HepG2 (cell line): ENCODE results near the gene QRFP. TPM values are rescaled to one million over a fixed set of nuclear protein-coding genes. Genes with fewer than 3 reads are reported as not detected.

Source experiments
- ATAC-seq: fragments of 200-7000 bp; cut with Tn5 transposase; 3 replicates; pipeline ENCODE4 v1.9.1; 2020; ENCODE audit warnings: mild to moderate bottlenecking, moderate library complexity
- BruUV-seq: library from RNA; stranded (reverse); fragments of 400-500 nt; replicated peaks from 2 replicates; lab custom pipeline; 2021; lab: Mats Ljungman, UMichigan
- CTCF ChIA-PET: fragments of 300-600 bp; formaldehyde crosslinking; extraction: SDS; loops from one replicate; lab custom pipeline; 2021; ENCODE audit warnings: low total read pairs, inconsistent platforms, low intra/inter-chr PET ratio; lab: Yijun Ruan, JAX
- POLR2A ChIA-PET: fragments of 350-600 bp; sonication (Branson Sonifier 250); formaldehyde crosslinking; loops from one replicate; lab custom pipeline; 2020; ENCODE audit warnings: antibody characterized with exemption, inconsistent platforms; lab: Yijun Ruan, JAX
- DNase-seq: peaks from one replicate; pipeline ENCODE4 v3.0.0-alpha.2; 2015; ENCODE audit warnings: low spot score
- FAIRE-seq: peaks from 3 replicates; lab custom pipeline; 2011; peaks lifted over from hg19 to GRCh38; lab: Jason Lieb, UNC
- H2AFZ ChIP-seq: one replicate; pipeline ENCODE4 v1.6.1; 2011; ENCODE audit warnings: low read length, inconsistent platforms
- H3K27ac ChIP-seq: fragments of 300-600 bp; 3 replicates; pipeline ENCODE4 v1.8.0; 2011; ENCODE audit warnings: mixed run types, mild to moderate bottlenecking, mixed read lengths, low read length, inconsistent platforms; ENCODE audit not compliant: insufficient read depth; ENCODE audit errors: extremely low read length
- H3K27me3 ChIP-seq, 2 experiments: fragments of 200-600 bp in 1 of 2; 2 replicates in 1 of 2; 3 replicates in 1 of 2; pipeline versions ENCODE4 v1.6.0 to v1.8.0; 2011; ENCODE audit warnings: low read length in 2 of 2, mild to moderate bottlenecking in 2 of 2, moderate library complexity in 2 of 2, inconsistent platforms in 1 of 2; ENCODE audit not compliant: insufficient read depth in 2 of 2, control insufficient read depth in 1 of 2
- H3K36me3 ChIP-seq, 2 experiments: fragments of 200-600 bp in 1 of 2; replicated peaks in 1 of 2; 2 replicates in 1 of 2; 3 replicates in 1 of 2; pipeline versions ENCODE4 v1.5.1 to v1.8.0; 2011; ENCODE audit warnings: low read length in 2 of 2, inconsistent platforms in 1 of 2; ENCODE audit not compliant: insufficient read depth in 2 of 2, control insufficient read depth in 1 of 2
- H3K4me1 ChIP-seq: 2 replicates; pipeline ENCODE4 v1.5.1; 2012; ENCODE audit warnings: low read length, inconsistent platforms; ENCODE audit not compliant: insufficient read depth
- H3K4me2 ChIP-seq: 2 replicates; pipeline ENCODE4 v1.6.0; 2011; ENCODE audit warnings: low read depth, low read length, inconsistent platforms
- H3K4me3 ChIP-seq, 3 experiments: fragments of 200-600 bp in 1 of 3; sonication (generic), shearing (Covaris generic) in 1 of 3; replicated peaks in 1 of 3; 2 replicates each; pipeline ENCODE4 v1.5.1; 2011 to 2016; ENCODE audit warnings: low read length in 3 of 3, inconsistent platforms in 2 of 3, low read depth in 2 of 3, mild to moderate bottlenecking in 2 of 3, control low read depth in 1 of 3, mixed read lengths in 1 of 3; ENCODE audit not compliant: insufficient read depth in 1 of 3
- H3K79me2 ChIP-seq: one replicate; pipeline ENCODE4 v1.6.1; 2011; ENCODE audit warnings: low read length, inconsistent platforms; ENCODE audit not compliant: insufficient read depth
- H3K9ac ChIP-seq: 2 replicates; pipeline ENCODE4 v1.6.0; 2011; ENCODE audit warnings: mild to moderate bottlenecking, low read depth, low read length, inconsistent platforms; ENCODE audit not compliant: insufficient read depth
- H3K9me3 ChIP-seq: 2 replicates; pipeline ENCODE4 v1.5.1; 2012; ENCODE audit warnings: mild to moderate bottlenecking, low read length
- H4K20me1 ChIP-seq: 2 replicates; pipeline ENCODE4 v1.6.0; 2011; ENCODE audit warnings: inconsistent platforms, mild to moderate bottlenecking, low read length, moderate library complexity; ENCODE audit not compliant: insufficient read depth
- CREB1 ChIP-seq, 2 experiments: fragments of 450-650 bp in 1 of 2; IDR thresholded peaks; 2 replicates each; pipeline ENCODE4 v1.6.1; 2016 to 2017; ENCODE audit warnings: control low read depth in 1 of 2, mild to moderate bottlenecking in 1 of 2, missing compliant biosample characterization in 1 of 2, missing genetic modification characterization in 1 of 2
- HNRNPK ChIP-seq: fragments of 200-400 bp; formaldehyde crosslinking; IDR thresholded peaks from 2 replicates; pipeline ENCODE4 v1.6.1; 2018; ENCODE audit warnings: low read length, low read depth, moderate library complexity, mild to moderate bottlenecking; ENCODE audit not compliant: poor library complexity, severe bottlenecking
- MZF1 ChIP-seq: sonication (generic); formaldehyde crosslinking; IDR thresholded peaks from 2 replicates; pipeline ENCODE4 v1.8.1; 2023; ENCODE audit warnings: mild to moderate bottlenecking, missing genetic modification reagents, borderline replicate concordance
- REPIN1 ChIP-seq: sonication (generic); formaldehyde crosslinking; IDR thresholded peaks from 2 replicates; pipeline ENCODE4 v1.8.0; 2022; ENCODE audit warnings: missing genetic modification reagents, low read depth, mild to moderate bottlenecking, borderline replicate concordance
- RFX3 ChIP-seq: IDR thresholded peaks from 2 replicates; pipeline ENCODE4 v1.6.1; 2016; ENCODE audit warnings: missing biosample characterization, missing genetic modification reagents
- TSC22D2 ChIP-seq: sonication (generic); formaldehyde crosslinking; IDR thresholded peaks from 2 replicates; pipeline ENCODE4 v1.5.1; 2020; ENCODE audit warnings: missing genetic modification reagents, mild to moderate bottlenecking, borderline replicate concordance
- U2AF2 ChIP-seq: fragments of 200-400 bp; formaldehyde crosslinking; IDR thresholded peaks from 2 replicates; pipeline ENCODE4 v1.6.1; 2017; ENCODE audit warnings: low read depth, mild to moderate bottlenecking, low read length
- ZNF841 ChIP-seq: sonication (generic); formaldehyde crosslinking; IDR thresholded peaks from 2 replicates; pipeline ENCODE4 v1.8.1; 2023; ENCODE audit warnings: missing genetic modification reagents, borderline replicate concordance
- WGBS: methylation state at CpG from one replicate; pipeline ENCODE4 v1.1.6; 2017; ENCODE audit warnings: low lambda C conversion rate; 5-methylcytosine and 5-hydroxymethylcytosine counted together
- in situ Hi-C: cut with HindIII; loops from 2 replicates; pipeline ENCODE4 v1.10.0; 2017; ENCODE audit warnings: low pct_unique_long_range_greater_than_20kb; ENCODE audit not compliant: extremely low pct_ligation_motif_present
- intact Hi-C: fragments of 100-400 bp; cut with micrococcal nuclease; formaldehyde crosslinking; loops from one replicate; pipeline ENCODE4 v1.10.0; 2022; ENCODE audit not compliant: unreplicated experiment
- polyA plus RNA-seq, 8 experiments: library from polyadenylated mRNA; depleted of rRNA in 3 of 8; stranded (reverse) in 7 of 8; unstranded in 1 of 8; fragments of >200 nt; fragmentation: Illumina TruSeq in 4 of 8; extraction: Trizol in 4 of 8; gene quantifications; 2 replicates each; pipeline versions ENCODE4 v1.2.1 to v1.2.3, GENCODE V29; 2011 to 2016; ENCODE audit warnings: low read depth in 4 of 8, missing spikeins in 1 of 8, mixed read lengths in 1 of 8; ENCODE audit not compliant: insufficient read depth in 1 of 8
- total RNA-seq, 5 experiments: library from RNA; depleted of rRNA; stranded (reverse); fragments of >200 nt; fragmentation: Illumina TruSeq; extraction: Trizol; gene quantifications; 2 replicates each; pipeline ENCODE4 v1.2.3, GENCODE V29; 2016; ENCODE audit warnings: low read depth in 1 of 5
- TF ChIP-seq, protein P1 (sequence below): sonication (generic); formaldehyde crosslinking; IDR thresholded peaks from 2 replicates; pipeline ENCODE4 v1.4.0; 2020; ENCODE audit warnings: mild to moderate bottlenecking, low read depth, missing genetic modification reagents

QRFP gene
- total and polyA plus RNA-seq, 2 of the 13 experiments (the other 11 are each of a cell fraction or from before 2014, with no cell fraction given), result not detected

DNA sequence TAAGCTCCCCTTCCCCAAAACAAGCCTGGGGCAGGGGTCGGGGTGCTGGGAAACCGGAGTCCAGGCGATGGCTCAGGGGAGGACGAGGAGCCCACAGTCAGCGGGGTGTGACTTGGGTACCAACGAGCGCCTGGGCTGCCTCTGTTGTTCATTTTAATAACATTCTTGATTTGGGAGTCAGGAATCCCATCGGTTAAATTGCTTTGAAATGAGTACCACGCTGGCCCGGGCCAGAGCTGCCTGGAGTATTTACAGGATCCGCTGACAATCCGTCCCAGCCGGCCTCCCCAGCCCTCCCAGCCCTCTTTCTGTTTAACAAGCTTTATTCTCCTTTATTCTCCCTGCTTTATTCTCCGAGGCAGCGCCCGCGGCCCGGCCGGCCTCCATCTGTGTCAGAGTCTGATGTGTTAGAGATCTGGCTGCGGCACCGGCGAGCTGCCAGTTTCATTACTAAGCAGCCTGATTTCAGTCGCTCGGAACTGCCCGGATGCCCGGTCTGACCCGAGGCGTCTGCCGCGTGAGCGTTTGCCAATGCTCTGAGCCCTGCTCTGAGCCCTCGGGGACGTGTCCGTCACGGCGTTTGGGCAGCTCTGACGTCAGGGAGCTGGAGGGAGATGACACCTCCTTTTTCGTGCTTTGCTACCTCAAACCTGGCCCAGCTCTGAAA lies 16.5 kb upstream of the QRFP start:
- Histone ChIP-seq H3K79me2 (no peaks in the 10 kb centered on the region), H3K4me3 (no peak overlapping the region), H3K9ac (no peak overlapping the region), H3K27ac (no peak overlapping the region), H3K9me3 (no peaks in the 10 kb centered on the region), H3K36me3 (no peaks in the 10 kb centered on the region), H3K27me3 (peaks cover 23 to 85% of the 10 kb centered on the region in 2 experiments; a peak in 4 of 5 replicates), H4K20me1 (no peaks in the 10 kb centered on the region), H3K4me2 (no peak overlapping the region), H2AFZ (no peak overlapping the region), H3K4me1 (peaks cover 5% of the 10 kb centered on the region; the same call in 1 of the 2 replicates)
- intact Hi-C loops, result no loop called here
- in situ Hi-C loops, result no loop called here
- DNase-seq, result no peak
- ChIA-PET POLR2A (no interaction called here), CTCF (no interaction called here)
- no peak for FAIRE-seq
- no peak for TF ChIP-seq ZNF841 (CRISPR knock-in tag)
- TF ChIP-seq, protein P1, sequence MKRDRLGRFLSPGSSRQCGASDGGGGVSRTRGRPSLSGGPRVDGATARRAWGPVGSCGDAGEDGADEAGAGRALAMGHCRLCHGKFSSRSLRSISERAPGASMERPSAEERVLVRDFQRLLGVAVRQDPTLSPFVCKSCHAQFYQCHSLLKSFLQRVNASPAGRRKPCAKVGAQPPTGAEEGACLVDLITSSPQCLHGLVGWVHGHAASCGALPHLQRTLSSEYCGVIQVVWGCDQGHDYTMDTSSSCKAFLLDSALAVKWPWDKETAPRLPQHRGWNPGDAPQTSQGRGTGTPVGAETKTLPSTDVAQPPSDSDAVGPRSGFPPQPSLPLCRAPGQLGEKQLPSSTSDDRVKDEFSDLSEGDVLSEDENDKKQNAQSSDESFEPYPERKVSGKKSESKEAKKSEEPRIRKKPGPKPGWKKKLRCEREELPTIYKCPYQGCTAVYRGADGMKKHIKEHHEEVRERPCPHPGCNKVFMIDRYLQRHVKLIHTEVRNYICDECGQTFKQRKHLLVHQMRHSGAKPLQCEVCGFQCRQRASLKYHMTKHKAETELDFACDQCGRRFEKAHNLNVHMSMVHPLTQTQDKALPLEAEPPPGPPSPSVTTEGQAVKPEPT (CRISPR knock-in tag), result no peak
- no peak for TF ChIP-seq TSC22D2 (CRISPR knock-in tag)
- TF ChIP-seq RFX3 (CRISPR knock-in tag), result no peak
- no peak for TF ChIP-seq HNRNPK
- TF ChIP-seq MZF1 (CRISPR knock-in tag), result no peak
- no peak for TF ChIP-seq REPIN1 (CRISPR knock-in tag)
- peak; percentile 68; the same call in 1 of the 2 replicates for TF ChIP-seq CREB1 (IDR thresholded peaks at IDR 0.05)
- no peak for TF ChIP-seq CREB1 (CRISPR knock-in tag; IDR thresholded peaks at IDR 0.05)
- TF ChIP-seq U2AF2, result no peak
- no peak for ATAC-seq
- 49% methylated on average over 25 of the region's 38 CpGs for WGBS
- BruUV-seq, result no TSS peak
